ENCODE results near the gene ALLC.

- TF ChIP-seq USF2 (IDR thresholded peaks at IDR 0.05; ENCODE audit: borderline replicate concordance, low read depth, low read length) (no peak), EZH2phosphoT487 (IDR thresholded peaks at IDR 0.05; ENCODE audit: borderline replicate concordance, low read depth) (no peak), RAD21 (IDR thresholded peaks at IDR 0.05; ENCODE audit: low read length) (no peak)
Measured at GRCh38 chr2:3639015-3639630, 18.9 kb upstream of the ALLC start.
